ENCODE measurements around the gene CRHR2.
A peak's percentile ranks its signal among the peaks of the same experiment; 100 is the strongest.

Gene CRHR2

DNA sequence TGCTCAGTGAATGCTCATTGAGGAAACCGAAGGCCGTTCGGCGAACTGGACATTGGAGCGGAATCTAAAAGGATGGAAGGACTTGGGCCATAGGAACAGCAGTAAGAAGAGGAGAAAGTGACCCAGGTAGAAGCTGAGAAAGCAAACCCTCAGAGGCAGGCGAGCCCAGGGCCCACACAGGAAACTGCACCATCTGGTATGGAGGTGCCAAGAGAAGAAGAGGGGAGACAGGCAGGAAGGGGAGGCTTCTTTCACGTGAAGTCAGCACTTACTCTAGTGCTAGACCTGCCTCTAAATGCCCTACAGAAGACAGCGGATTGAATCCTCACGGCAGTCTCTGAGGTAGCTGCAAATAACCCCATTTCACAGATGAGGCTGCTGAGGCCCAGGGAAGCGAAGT, 10.2 kb upstream of the CRHR2 start:
- H3K9ac ChIP-seq (ENCODE audit: low read depth, low read length): no peak overlapping the region
- no peak overlapping the region for H3K4me3 ChIP-seq (ENCODE audit: low read depth, low read length)
- H3K27me3 ChIP-seq (ENCODE audit: control insufficient read depth, insufficient read depth, low read length): peaks cover 2% of the 10 kb centered on the region

DNA sequence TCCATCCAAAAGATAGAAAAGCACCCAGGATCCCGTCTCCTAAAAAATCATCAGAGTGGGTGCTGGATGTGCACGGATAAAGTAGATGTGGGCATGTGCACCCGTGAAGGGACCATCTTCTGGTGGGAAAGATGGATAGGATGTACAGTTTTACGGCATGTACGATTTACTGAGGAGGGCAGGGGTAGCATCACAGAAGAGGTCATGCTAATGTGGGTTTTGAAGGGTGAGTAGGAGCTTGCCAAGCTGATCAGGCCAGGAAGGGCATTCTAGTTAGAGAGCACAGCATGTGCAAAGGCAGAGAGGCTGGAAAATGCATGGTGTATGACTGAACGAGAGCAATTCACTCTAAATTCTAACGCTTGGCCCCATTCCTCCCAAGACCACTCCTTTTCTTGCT, 7.8 kb upstream of the CRHR2 start:
- no peaks in the 10 kb centered on the region for H3K4me1 ChIP-seq (ENCODE audit: control insufficient read depth, insufficient read depth, low read length)
- H3K4me3 ChIP-seq (ENCODE audit: low read depth, low read length): no peak overlapping the region
- no peaks in the 10 kb centered on the region for H3K36me3 ChIP-seq (ENCODE audit: control insufficient read depth, insufficient read depth, low read length)
- H3K27me3 ChIP-seq (ENCODE audit: control insufficient read depth, insufficient read depth, low read length): peaks cover 5% of the 10 kb centered on the region
- no peak overlapping the region for H3K9ac ChIP-seq (ENCODE audit: low read depth, low read length)
- H3K9me3 ChIP-seq (ENCODE audit: control insufficient read depth, insufficient read depth, low read length): no peaks in the 10 kb centered on the region

More for the DNA sequence above, 10.2 kb upstream of the CRHR2 start:
- Histone ChIP-seq H3K9me3 (ENCODE audit: control insufficient read depth, insufficient read depth, low read length) (no peaks in the 10 kb centered on the region), H3K4me1 (ENCODE audit: control insufficient read depth, insufficient read depth, low read length) (no peaks in the 10 kb centered on the region), H3K36me3 (ENCODE audit: control insufficient read depth, insufficient read depth, low read length) (no peaks in the 10 kb centered on the region)

DNA sequence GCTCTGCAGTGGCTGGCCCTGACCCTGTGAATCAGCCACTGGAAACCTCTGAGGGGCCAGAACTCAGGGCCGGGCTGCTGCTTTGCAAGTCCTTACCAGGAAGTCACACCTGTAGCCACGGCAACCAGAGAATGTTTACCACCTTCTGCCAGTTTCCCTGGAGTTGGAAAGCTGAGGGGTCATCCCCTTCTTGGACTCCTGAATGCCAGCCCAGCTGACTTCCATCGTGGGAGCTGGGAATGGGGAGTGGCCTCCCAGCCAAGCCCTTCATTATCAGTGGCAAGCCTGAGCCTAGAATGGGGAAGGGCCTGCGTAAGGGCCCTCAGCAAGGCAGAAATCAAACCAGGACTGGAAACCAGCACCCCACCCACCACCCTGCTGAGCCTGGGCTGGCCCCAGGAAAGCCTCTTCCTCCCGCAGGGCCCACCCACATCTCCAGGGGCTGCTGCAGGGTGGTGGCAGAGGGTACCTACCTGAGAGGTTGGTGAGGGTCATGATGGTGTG, 6.5 kb upstream of the CRHR2 start:
- H3K27me3 ChIP-seq (ENCODE audit: control insufficient read depth, insufficient read depth, low read length): peaks cover 18% of the 10 kb centered on the region
- no peak overlapping the region for H3K4me3 ChIP-seq (ENCODE audit: low read depth, low read length)
- no peaks in the 10 kb centered on the region for H3K4me1 ChIP-seq (ENCODE audit: control insufficient read depth, insufficient read depth, low read length)
- H3K9me3 ChIP-seq (ENCODE audit: control insufficient read depth, insufficient read depth, low read length): no peaks in the 10 kb centered on the region
- no peaks in the 10 kb centered on the region for H3K36me3 ChIP-seq (ENCODE audit: control insufficient read depth, insufficient read depth, low read length)
- no peak overlapping the region for H3K9ac ChIP-seq (ENCODE audit: low read depth, low read length)

DNA sequence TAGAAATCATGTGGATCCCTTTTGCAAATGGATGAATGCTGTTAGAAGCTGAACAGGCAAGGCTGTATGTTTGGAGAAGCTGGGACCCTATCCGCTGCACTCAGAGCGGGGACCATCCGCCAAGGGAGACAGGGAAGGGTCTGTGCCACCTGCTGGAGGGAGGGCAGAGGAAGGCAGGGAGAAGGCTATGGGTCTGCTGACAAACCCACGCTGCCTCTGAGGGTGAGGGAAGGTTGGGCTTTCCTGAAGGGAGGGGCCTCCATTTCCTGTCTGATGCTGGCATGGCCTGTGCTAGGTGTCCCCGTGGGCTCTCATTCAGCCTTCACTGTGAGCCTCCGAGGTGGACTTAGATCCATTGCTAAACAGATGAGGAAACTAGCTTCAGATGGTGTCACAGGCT, 5.3 kb upstream of the CRHR2 start:
- H3K9ac ChIP-seq (ENCODE audit: low read depth, low read length): no peak overlapping the region
- H3K4me1 ChIP-seq (ENCODE audit: control insufficient read depth, insufficient read depth, low read length): no peaks in the 10 kb centered on the region
- H3K4me3 ChIP-seq (ENCODE audit: low read depth, low read length): no peak overlapping the region
- H3K36me3 ChIP-seq (ENCODE audit: control insufficient read depth, insufficient read depth, low read length): no peaks in the 10 kb centered on the region
- peaks cover 29% of the 10 kb centered on the region for H3K27me3 ChIP-seq (ENCODE audit: control insufficient read depth, insufficient read depth, low read length)
- no peaks in the 10 kb centered on the region for H3K9me3 ChIP-seq (ENCODE audit: control insufficient read depth, insufficient read depth, low read length)

DNA sequence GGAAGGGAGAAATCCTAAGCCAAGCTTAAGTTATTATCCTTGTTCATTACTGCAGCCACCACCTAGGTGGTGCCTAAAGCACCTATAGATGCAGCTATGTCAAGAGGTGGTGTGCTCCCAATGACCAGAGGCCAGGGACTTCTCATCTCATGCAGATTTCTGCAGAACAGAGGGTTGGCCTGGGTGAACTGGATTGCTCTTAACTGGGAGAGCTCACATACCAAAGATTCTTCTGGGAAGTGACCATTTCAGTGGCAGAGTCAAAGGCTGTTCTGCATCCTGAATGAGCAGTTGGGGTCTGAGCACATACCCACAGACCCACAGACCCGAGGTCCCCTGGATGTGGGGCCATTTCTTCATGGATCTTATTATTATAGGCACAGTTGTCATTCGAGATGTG, 2.1 kb upstream of the CRHR2 start:
- H3K27me3 ChIP-seq (ENCODE audit: control insufficient read depth, insufficient read depth, low read length): peaks cover 55% of the 10 kb centered on the region
- no peaks in the 10 kb centered on the region for H3K9me3 ChIP-seq (ENCODE audit: control insufficient read depth, insufficient read depth, low read length)
- no peak overlapping the region for H3K9ac ChIP-seq (ENCODE audit: low read depth, low read length)
- H3K4me1 ChIP-seq (ENCODE audit: control insufficient read depth, insufficient read depth, low read length): peaks cover 5% of the 10 kb centered on the region
- no peaks in the 10 kb centered on the region for H3K36me3 ChIP-seq (ENCODE audit: control insufficient read depth, insufficient read depth, low read length)
- no peak overlapping the region for H3K4me3 ChIP-seq (ENCODE audit: low read depth, low read length)

DNA sequence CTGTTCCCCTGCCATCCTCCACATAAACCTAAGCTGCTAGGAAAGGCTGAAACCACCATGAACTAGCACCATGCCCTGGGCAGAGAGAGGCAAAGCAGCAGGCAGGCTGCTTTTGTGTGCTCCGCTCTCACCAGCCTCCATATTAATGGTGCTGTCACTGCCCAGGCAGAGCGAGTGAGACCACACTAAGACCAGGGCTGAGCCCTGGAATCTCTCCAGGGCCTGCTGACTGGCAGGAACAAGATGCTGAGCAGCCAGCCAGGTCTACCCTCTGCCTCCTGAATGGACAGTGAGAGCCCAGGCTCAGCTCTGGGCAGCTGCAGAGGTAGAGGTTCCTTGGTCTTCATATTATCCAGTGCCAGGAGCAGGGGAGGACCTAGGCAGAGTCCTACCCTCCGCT, 1.6 kb upstream of the CRHR2 start:
- Histone ChIP-seq H3K36me3 (ENCODE audit: control insufficient read depth, insufficient read depth, low read length) (no peaks in the 10 kb centered on the region), H3K4me3 (ENCODE audit: low read depth, low read length) (no peak overlapping the region), H3K4me1 (ENCODE audit: control insufficient read depth, insufficient read depth, low read length) (peaks cover 10% of the 10 kb centered on the region), H3K9me3 (ENCODE audit: control insufficient read depth, insufficient read depth, low read length) (no peaks in the 10 kb centered on the region), H3K27me3 (ENCODE audit: control insufficient read depth, insufficient read depth, low read length) (peaks cover 60% of the 10 kb centered on the region), H3K9ac (ENCODE audit: low read depth, low read length) (no peak overlapping the region)

DNA sequence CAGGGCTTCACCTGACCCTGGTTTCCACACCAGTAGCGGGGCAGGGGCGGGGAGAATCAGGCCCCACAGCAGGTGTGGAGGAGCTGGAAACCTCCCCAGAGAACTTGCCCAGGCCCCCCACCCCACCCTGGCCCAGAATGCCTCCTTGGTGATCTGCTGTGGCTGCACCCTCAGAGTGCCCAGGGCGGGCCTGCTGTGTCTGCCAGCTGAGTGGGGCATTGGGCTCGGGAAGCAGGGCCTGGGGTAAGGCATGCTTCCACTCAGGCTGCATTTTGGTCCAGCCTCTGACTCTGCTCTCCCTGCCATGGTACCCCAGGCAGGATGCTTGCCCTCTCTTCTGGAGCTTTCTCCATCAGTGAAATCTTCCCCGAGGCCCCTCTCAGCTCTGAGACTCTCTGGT, 1.1 kb upstream of the CRHR2 start:
- H3K27me3 ChIP-seq (ENCODE audit: control insufficient read depth, insufficient read depth, low read length): peaks cover 60% of the 10 kb centered on the region

DNA sequence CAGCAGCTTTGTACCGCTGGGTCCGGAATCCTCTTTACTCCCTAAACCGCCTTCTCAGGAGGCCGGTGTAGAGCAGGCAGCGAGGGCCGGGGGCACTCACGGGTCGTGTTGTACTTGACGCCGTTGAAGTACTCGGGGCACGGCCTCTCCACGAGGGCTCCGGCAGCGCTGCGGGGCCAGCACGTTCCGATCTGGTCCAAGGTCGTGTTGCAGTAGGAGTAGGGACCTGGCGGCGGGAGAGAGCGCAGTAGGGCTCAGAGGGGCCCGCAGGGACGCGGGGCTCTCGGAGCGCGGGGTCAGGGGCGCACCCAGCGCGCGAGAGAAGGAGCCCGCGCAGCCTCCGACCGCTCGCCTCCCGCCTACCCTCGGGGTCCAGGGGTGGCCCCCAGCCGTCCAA, 443 bp downstream of the CRHR2 start:
- no peaks in the 10 kb centered on the region for H3K9me3 ChIP-seq (ENCODE audit: control insufficient read depth, insufficient read depth, low read length)
- peak overlapping the region; percentile 70 for H3K4me3 ChIP-seq (ENCODE audit: low read depth, low read length)
- H3K4me1 ChIP-seq (ENCODE audit: control insufficient read depth, insufficient read depth, low read length): peaks cover 12% of the 10 kb centered on the region
- H3K9ac ChIP-seq (ENCODE audit: low read depth, low read length): no peak overlapping the region
- H3K36me3 ChIP-seq (ENCODE audit: control insufficient read depth, insufficient read depth, low read length): no peaks in the 10 kb centered on the region
- peaks cover 64% of the 10 kb centered on the region for H3K27me3 ChIP-seq (ENCODE audit: control insufficient read depth, insufficient read depth, low read length)

More for the DNA sequence above, 1.1 kb upstream of the CRHR2 start:
- Histone ChIP-seq H3K4me1 (ENCODE audit: control insufficient read depth, insufficient read depth, low read length) (peaks cover 12% of the 10 kb centered on the region), H3K9me3 (ENCODE audit: control insufficient read depth, insufficient read depth, low read length) (no peaks in the 10 kb centered on the region), H3K4me3 (ENCODE audit: low read depth, low read length) (peak overlapping the region; percentile 70), H3K36me3 (ENCODE audit: control insufficient read depth, insufficient read depth, low read length) (no peaks in the 10 kb centered on the region), H3K9ac (ENCODE audit: low read depth, low read length) (no peak overlapping the region)

DNA sequence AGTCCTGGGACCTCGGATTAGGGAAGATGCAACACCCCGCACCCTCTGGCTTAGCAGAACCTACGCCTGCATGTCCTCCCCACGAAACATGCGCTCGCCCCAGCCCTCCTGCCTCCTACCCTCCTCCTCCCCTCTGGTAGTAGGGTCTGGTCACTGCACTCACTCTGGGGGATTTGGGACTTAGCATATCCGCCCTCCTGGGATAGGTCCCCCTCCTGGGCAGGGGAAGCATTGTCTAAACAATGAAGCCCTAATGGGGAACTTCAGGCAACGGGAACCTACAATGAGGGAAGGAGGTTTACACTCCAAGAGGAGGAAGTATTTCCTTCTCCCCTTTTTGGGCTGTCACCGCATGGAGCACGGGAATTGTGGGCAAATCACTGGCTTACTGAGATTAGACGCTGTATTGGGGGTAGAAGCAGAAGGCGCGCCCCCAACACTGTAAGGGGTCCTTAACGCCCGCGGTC, 892 bp downstream of the CRHR2 start:
- H3K4me1 ChIP-seq (ENCODE audit: control insufficient read depth, insufficient read depth, low read length): peaks cover 12% of the 10 kb centered on the region
- H3K36me3 ChIP-seq (ENCODE audit: control insufficient read depth, insufficient read depth, low read length): no peaks in the 10 kb centered on the region
- H3K9ac ChIP-seq (ENCODE audit: low read depth, low read length): no peak overlapping the region
- H3K4me3 ChIP-seq (ENCODE audit: low read depth, low read length): peak overlapping the region; percentile 70
- H3K9me3 ChIP-seq (ENCODE audit: control insufficient read depth, insufficient read depth, low read length): no peaks in the 10 kb centered on the region
- H3K27me3 ChIP-seq (ENCODE audit: control insufficient read depth, insufficient read depth, low read length): peaks cover 66% of the 10 kb centered on the region

DNA sequence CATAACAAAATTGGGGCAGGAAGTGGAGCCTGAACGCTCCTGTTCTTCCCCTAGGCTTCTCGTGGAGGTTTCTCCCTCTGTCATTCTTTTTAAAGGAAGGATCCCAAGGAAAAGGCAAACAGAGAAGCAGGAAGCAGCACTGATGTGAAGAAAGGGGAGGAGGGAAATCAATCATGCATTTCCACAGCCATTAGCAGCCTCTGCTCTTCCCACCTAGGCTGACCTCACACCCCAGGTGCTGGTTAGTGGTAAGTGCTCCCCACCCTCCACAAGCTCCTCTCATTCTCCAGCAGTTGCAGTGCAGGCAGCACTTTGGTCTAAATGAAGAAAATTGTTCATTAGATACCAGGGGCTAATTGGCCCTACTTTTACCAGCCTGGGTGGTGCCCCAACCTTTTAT, 2.6 kb downstream of the CRHR2 start:
- Histone ChIP-seq H3K36me3 (ENCODE audit: control insufficient read depth, insufficient read depth, low read length) (no peaks in the 10 kb centered on the region), H3K4me3 (ENCODE audit: low read depth, low read length) (no peak overlapping the region), H3K4me1 (ENCODE audit: control insufficient read depth, insufficient read depth, low read length) (peaks cover 12% of the 10 kb centered on the region), H3K9ac (ENCODE audit: low read depth, low read length) (no peak overlapping the region), H3K9me3 (ENCODE audit: control insufficient read depth, insufficient read depth, low read length) (no peaks in the 10 kb centered on the region), H3K27me3 (ENCODE audit: control insufficient read depth, insufficient read depth, low read length) (peaks cover 59% of the 10 kb centered on the region)

DNA sequence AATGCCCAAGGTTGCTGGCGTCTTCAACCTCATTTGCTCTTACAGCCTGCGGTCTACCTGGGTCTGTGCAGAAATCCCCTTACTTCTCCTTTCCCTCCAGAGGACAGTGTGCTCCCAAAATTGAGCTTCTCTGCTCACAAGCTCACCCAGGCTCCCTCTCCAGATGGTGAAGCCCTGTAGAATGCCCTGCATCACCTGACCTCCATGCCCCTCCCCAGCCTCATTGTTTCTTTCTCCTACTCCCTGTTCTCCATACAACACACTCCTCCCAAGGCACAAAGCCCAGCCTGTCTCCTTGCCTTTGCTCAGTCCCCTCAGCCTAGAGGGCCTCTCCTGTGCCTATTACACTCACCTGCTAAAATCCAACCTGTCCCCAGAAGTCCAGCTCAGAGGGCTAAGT, 3.5 kb downstream of the CRHR2 start:
- Histone ChIP-seq H3K36me3 (ENCODE audit: control insufficient read depth, insufficient read depth, low read length) (no peaks in the 10 kb centered on the region), H3K27me3 (ENCODE audit: control insufficient read depth, insufficient read depth, low read length) (peaks cover 53% of the 10 kb centered on the region), H3K9ac (ENCODE audit: low read depth, low read length) (no peak overlapping the region), H3K9me3 (ENCODE audit: control insufficient read depth, insufficient read depth, low read length) (no peaks in the 10 kb centered on the region), H3K4me1 (ENCODE audit: control insufficient read depth, insufficient read depth, low read length) (peaks cover 12% of the 10 kb centered on the region), H3K4me3 (ENCODE audit: low read depth, low read length) (no peak overlapping the region)

DNA sequence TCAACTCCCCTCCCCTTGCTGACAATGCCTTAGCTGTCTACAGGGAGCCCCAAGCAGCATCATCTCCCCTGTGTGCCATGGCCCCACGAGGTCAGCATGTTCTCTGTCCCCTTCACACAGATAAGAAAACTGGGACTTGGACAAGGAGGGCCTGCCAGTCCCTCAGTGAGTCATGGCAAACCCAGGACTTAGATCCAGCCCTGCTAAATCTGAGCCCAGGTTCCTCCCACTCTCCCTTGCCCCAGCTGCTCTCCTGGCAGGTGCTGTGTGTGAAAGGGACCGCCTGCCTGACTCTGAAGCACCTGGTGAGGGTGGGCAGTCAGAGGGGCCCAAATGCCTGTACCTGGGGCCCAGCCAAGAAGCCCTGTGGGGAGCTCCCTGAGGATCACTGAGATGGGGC, 7.4 kb downstream of the CRHR2 start:
- Histone ChIP-seq H3K9ac (ENCODE audit: low read depth, low read length) (no peak overlapping the region), H3K4me3 (ENCODE audit: low read depth, low read length) (no peak overlapping the region), H3K27me3 (ENCODE audit: control insufficient read depth, insufficient read depth, low read length) (peaks cover 19% of the 10 kb centered on the region), H3K4me1 (ENCODE audit: control insufficient read depth, insufficient read depth, low read length) (peaks cover 10% of the 10 kb centered on the region), H3K9me3 (ENCODE audit: control insufficient read depth, insufficient read depth, low read length) (no peaks in the 10 kb centered on the region), H3K36me3 (ENCODE audit: control insufficient read depth, insufficient read depth, low read length) (no peaks in the 10 kb centered on the region)
